ENCODE results near the gene ZNF571. TPM values are rescaled to one million over a fixed set of nuclear protein-coding genes. Genes with fewer than 3 reads are reported as not detected.

ZNF571 gene
- total and polyA plus RNA-seq, 10 of the 15 experiments (the other 5 are each of a cell fraction or from before 2014, with no cell fraction given): 0.27 to 1.5 (median 0.45) TPM

- TF ChIP-seq BCL3 (IDR thresholded peaks at IDR 0.05; ENCODE audit: borderline replicate concordance, insufficient read depth, low read depth, low read length, poor library complexity, severe bottlenecking) (no peak), SRF (IDR thresholded peaks at IDR 0.05; ENCODE audit: low read depth in 2 of 2, low read length in 2 of 2) (peak in 1 of 2 experiments; percentile 16; a peak in 1 of 4 replicates), PKNOX1 (IDR thresholded peaks at IDR 0.05) (peak; percentile 63), BCLAF1 (IDR thresholded peaks at IDR 0.05) (no peak), POLR2A (IDR thresholded peaks at IDR 0.05; ENCODE audit: low read depth, low read length) (peak; percentile 67; the same call in 1 of the 2 replicates), IKZF2 (IDR thresholded peaks at IDR 0.05) (no peak), SIX5 (IDR thresholded peaks at IDR 0.05; ENCODE audit: low read depth, low read length, severe bottlenecking) (no peak), RELB (IDR thresholded peaks at IDR 0.05; ENCODE audit: low read depth) (no peak), GABPA (IDR thresholded peaks at IDR 0.05; ENCODE audit: low read depth) (no peak), CTCF (IDR thresholded peaks at IDR 0.05 in 2 of 3, conservative IDR thresholded peaks at IDR 0.05 in 1 of 3; ENCODE audit: control insufficient read depth in 2 of 3, extremely low read depth in 1 of 3, insufficient read depth in 1 of 3, low read depth in 3 of 3, low read length in 3 of 3) (peak in 2 of 3 experiments; percentile 7 to 39; a peak in 3 of 6 replicates), SMC3 (IDR thresholded peaks at IDR 0.05; ENCODE audit: borderline replicate concordance, low read length) (peak; percentile 21; the same call in 1 of the 2 replicates), ZBTB11 (CRISPR knock-in tag; IDR thresholded peaks at IDR 0.05) (no peak)
Measured at GRCh38 chr19:37551129-37551993, 43.2 kb downstream of the ZNF571 start (continued).

All from GM12878 (cell line).